HepG2 (cell line): ENCODE results near the gene NPB. TPM values are rescaled to one million over a fixed set of nuclear protein-coding genes. Genes with fewer than 3 reads are reported as not detected.

Source experiments
- ATAC-seq: fragments of 200-7000 bp; cut with Tn5 transposase; 3 replicates; pipeline ENCODE4 v1.9.1; 2020; ENCODE audit warnings: mild to moderate bottlenecking, moderate library complexity
- Bru-seq: library from RNA; stranded (reverse); fragments of 400-500 nt; gene quantifications from one replicate; lab custom pipeline; 2021; lab: Mats Ljungman, UMichigan
- BruChase-seq, 2 experiments: library from RNA; stranded (reverse); fragments of 400-500 nt; gene quantifications; one replicate each; lab custom pipeline; 2021; lab: Mats Ljungman, UMichigan
- BruUV-seq: library from RNA; stranded (reverse); fragments of 400-500 nt; replicated peaks from 2 replicates; lab custom pipeline; 2021; lab: Mats Ljungman, UMichigan
- CTCF ChIA-PET: fragments of 300-600 bp; formaldehyde crosslinking; extraction: SDS; loops from one replicate; lab custom pipeline; 2021; ENCODE audit warnings: low total read pairs, inconsistent platforms, low intra/inter-chr PET ratio; lab: Yijun Ruan, JAX
- POLR2A ChIA-PET: fragments of 350-600 bp; sonication (Branson Sonifier 250); formaldehyde crosslinking; loops from one replicate; lab custom pipeline; 2020; ENCODE audit warnings: antibody characterized with exemption, inconsistent platforms; lab: Yijun Ruan, JAX
- DNase-seq: peaks from one replicate; pipeline ENCODE4 v3.0.0-alpha.2; 2015; ENCODE audit warnings: low spot score
- FAIRE-seq: peaks from 3 replicates; lab custom pipeline; 2011; peaks lifted over from hg19 to GRCh38; lab: Jason Lieb, UNC
- H2AFZ ChIP-seq: one replicate; pipeline ENCODE4 v1.6.1; 2011; ENCODE audit warnings: low read length, inconsistent platforms
- H3K27ac ChIP-seq: fragments of 300-600 bp; 3 replicates; pipeline ENCODE4 v1.8.0; 2011; ENCODE audit warnings: mixed run types, mild to moderate bottlenecking, mixed read lengths, low read length, inconsistent platforms; ENCODE audit not compliant: insufficient read depth; ENCODE audit errors: extremely low read length
- H3K27me3 ChIP-seq, 2 experiments: fragments of 200-600 bp in 1 of 2; 2 replicates in 1 of 2; 3 replicates in 1 of 2; pipeline versions ENCODE4 v1.6.0 to v1.8.0; 2011; ENCODE audit warnings: low read length in 2 of 2, mild to moderate bottlenecking in 2 of 2, moderate library complexity in 2 of 2, inconsistent platforms in 1 of 2; ENCODE audit not compliant: insufficient read depth in 2 of 2, control insufficient read depth in 1 of 2
- H3K36me3 ChIP-seq, 2 experiments: fragments of 200-600 bp in 1 of 2; replicated peaks in 1 of 2; 2 replicates in 1 of 2; 3 replicates in 1 of 2; pipeline versions ENCODE4 v1.5.1 to v1.8.0; 2011; ENCODE audit warnings: low read length in 2 of 2, inconsistent platforms in 1 of 2; ENCODE audit not compliant: insufficient read depth in 2 of 2, control insufficient read depth in 1 of 2
- H3K4me1 ChIP-seq: 2 replicates; pipeline ENCODE4 v1.5.1; 2012; ENCODE audit warnings: low read length, inconsistent platforms; ENCODE audit not compliant: insufficient read depth
- H3K4me2 ChIP-seq: 2 replicates; pipeline ENCODE4 v1.6.0; 2011; ENCODE audit warnings: low read depth, low read length, inconsistent platforms
- H3K4me3 ChIP-seq, 3 experiments: fragments of 200-600 bp in 1 of 3; sonication (generic), shearing (Covaris generic) in 1 of 3; replicated peaks in 1 of 3; 2 replicates each; pipeline ENCODE4 v1.5.1; 2011 to 2016; ENCODE audit warnings: low read length in 3 of 3, inconsistent platforms in 2 of 3, low read depth in 2 of 3, mild to moderate bottlenecking in 2 of 3, control low read depth in 1 of 3, mixed read lengths in 1 of 3; ENCODE audit not compliant: insufficient read depth in 1 of 3
- H3K79me2 ChIP-seq: one replicate; pipeline ENCODE4 v1.6.1; 2011; ENCODE audit warnings: low read length, inconsistent platforms; ENCODE audit not compliant: insufficient read depth
- H3K9ac ChIP-seq: 2 replicates; pipeline ENCODE4 v1.6.0; 2011; ENCODE audit warnings: mild to moderate bottlenecking, low read depth, low read length, inconsistent platforms; ENCODE audit not compliant: insufficient read depth
- H3K9me3 ChIP-seq: 2 replicates; pipeline ENCODE4 v1.5.1; 2012; ENCODE audit warnings: mild to moderate bottlenecking, low read length
- H4K20me1 ChIP-seq: 2 replicates; pipeline ENCODE4 v1.6.0; 2011; ENCODE audit warnings: inconsistent platforms, mild to moderate bottlenecking, low read length, moderate library complexity; ENCODE audit not compliant: insufficient read depth
- ATF7-NPFF ChIP-seq: sonication (generic); formaldehyde crosslinking; IDR thresholded peaks from 2 replicates; pipeline ENCODE4 v1.8.1; 2023; ENCODE audit warnings: mild to moderate bottlenecking, low read depth, missing genetic modification reagents, moderate library complexity
- EP300 ChIP-seq, 3 experiments: sonication (generic) in 1 of 3; formaldehyde crosslinking in 1 of 3; IDR thresholded peaks; 2 replicates each; pipeline versions ENCODE4 v1.5.1 to v1.6.1; 2011 to 2020; ENCODE audit warnings: low read depth in 2 of 3, low read length in 2 of 3, borderline replicate concordance in 1 of 3, improper control_type of control experiment in 1 of 3, mild to moderate bottlenecking in 1 of 3, missing genetic modification reagents in 1 of 3, moderate library complexity in 1 of 3
- NR2C2 ChIP-seq: sonication (generic); formaldehyde crosslinking; IDR thresholded peaks from 2 replicates; pipeline ENCODE4 v1.4.0; 2020; ENCODE audit warnings: missing genetic modification reagents, mild to moderate bottlenecking, moderate library complexity, borderline replicate concordance
- SYNCRIP ChIP-seq: fragments of 200-400 bp; formaldehyde crosslinking; IDR thresholded peaks from 2 replicates; pipeline ENCODE4 v1.6.1; 2018; ENCODE audit warnings: mild to moderate bottlenecking, low read depth, low read length; ENCODE audit not compliant: insufficient read depth
- TAF15 ChIP-seq: fragments of 200-400 bp; formaldehyde crosslinking; IDR thresholded peaks from one replicate; pipeline ENCODE4 v1.6.1; 2018; ENCODE audit warnings: mild to moderate bottlenecking, low read depth, low read length; ENCODE audit not compliant: poor library complexity, severe bottlenecking
- THAP11 ChIP-seq: IDR thresholded peaks from 2 replicates; pipeline ENCODE4 v1.6.1; 2016; ENCODE audit warnings: missing biosample characterization, missing genetic modification reagents
- ZNF816 ChIP-seq: sonication (generic); formaldehyde crosslinking; IDR thresholded peaks from 2 replicates; pipeline ENCODE4 v1.8.0; 2022; ENCODE audit warnings: missing genetic modification reagents, mild to moderate bottlenecking, borderline replicate concordance
- ZSCAN12 ChIP-seq: sonication (generic); formaldehyde crosslinking; IDR thresholded peaks from 2 replicates; pipeline ENCODE4 v1.9.0; 2021; ENCODE audit warnings: mild to moderate bottlenecking, missing genetic modification reagents
- WGBS: methylation state at CpG from one replicate; pipeline ENCODE4 v1.1.6; 2017; ENCODE audit warnings: low lambda C conversion rate; 5-methylcytosine and 5-hydroxymethylcytosine counted together
- in situ Hi-C: cut with HindIII; loops from 2 replicates; pipeline ENCODE4 v1.10.0; 2017; ENCODE audit warnings: low pct_unique_long_range_greater_than_20kb; ENCODE audit not compliant: extremely low pct_ligation_motif_present
- intact Hi-C: fragments of 100-400 bp; cut with micrococcal nuclease; formaldehyde crosslinking; loops from one replicate; pipeline ENCODE4 v1.10.0; 2022; ENCODE audit not compliant: unreplicated experiment
- long read RNA-seq, 2 experiments: library from RNA in 1 of 2; library from polyadenylated mRNA in 1 of 2; stranded (forward) in 1 of 2; unstranded in 1 of 2; transcript quantifications; one replicate each; pipeline ENCODE4 v2.0.0, GENCODE V29; 2019 to 2022
- polyA minus RNA-seq, 3 experiments: library from RNA; depleted of rRNA, polyadenylated mRNA; stranded (reverse); fragments of >200 nt; gene quantifications; 2 replicates each; pipeline ENCODE4 v1.2.3, GENCODE V29; 2011; ENCODE audit warnings: low replicate concordance in 1 of 3
- polyA plus RNA-seq, 8 experiments: library from polyadenylated mRNA; depleted of rRNA in 3 of 8; stranded (reverse) in 7 of 8; unstranded in 1 of 8; fragments of >200 nt; fragmentation: Illumina TruSeq in 4 of 8; extraction: Trizol in 4 of 8; gene quantifications; 2 replicates each; pipeline versions ENCODE4 v1.2.1 to v1.2.3, GENCODE V29; 2011 to 2016; ENCODE audit warnings: low read depth in 4 of 8, missing spikeins in 1 of 8, mixed read lengths in 1 of 8; ENCODE audit not compliant: insufficient read depth in 1 of 8
- total RNA-seq, 5 experiments: library from RNA; depleted of rRNA; stranded (reverse); fragments of >200 nt; fragmentation: Illumina TruSeq; extraction: Trizol; gene quantifications; 2 replicates each; pipeline ENCODE4 v1.2.3, GENCODE V29; 2016; ENCODE audit warnings: low read depth in 1 of 5
- TF ChIP-seq, protein P1 (sequence below): sonication (generic); formaldehyde crosslinking; IDR thresholded peaks from 2 replicates; pipeline ENCODE4 v1.4.0; 2020; ENCODE audit warnings: mild to moderate bottlenecking, missing genetic modification reagents
- TF ChIP-seq, protein P2 (sequence below): sonication (generic); formaldehyde crosslinking; IDR thresholded peaks from 2 replicates; pipeline ENCODE4 v1.9.0; 2022; ENCODE audit warnings: low read depth, missing genetic modification reagents

NPB gene
- total RNA-seq (2016; rRNA removed; fragmentation: Illumina TruSeq; extraction: Trizol) (0.56 and 0.93 TPM in 2 replicates), polyA plus RNA-seq (2011; rRNA removed) (0.11 and 0.22 TPM in 2 replicates), polyA minus RNA-seq (2011; rRNA and poly(A)+ RNA removed; ENCODE audit: low replicate concordance) (0.80 and 1.6 TPM in 2 replicates), Bru-seq, nascent RNA (percentile 26 among the genes with signal in this experiment), BruChase-seq, experiment 1, labeled RNA remaining after a 6-hour chase (percentile 26 among the genes with signal in this experiment), BruChase-seq, experiment 2, labeled RNA remaining after a 2-hour chase (percentile 24 among the genes with signal in this experiment)
- 0.97 and 1.1 TPM in 2 replicates for total RNA-seq (2016; cell fraction: cytosol; rRNA removed; fragmentation: Illumina TruSeq; extraction: Trizol; ENCODE audit: low read depth)
- total RNA-seq (2016; cell fraction: insoluble cytoplasmic fraction; rRNA removed; fragmentation: Illumina TruSeq; extraction: Trizol): 0.34 and 0.69 TPM in 2 replicates
- total RNA-seq (2016; cell fraction: membrane; rRNA removed; fragmentation: Illumina TruSeq; extraction: Trizol): 0.59 and 0.69 TPM in 2 replicates
- 0.31 and 0.44 TPM in 2 replicates for total RNA-seq (2016; cell fraction: nucleus; rRNA removed; fragmentation: Illumina TruSeq; extraction: Trizol)
- 0.59 and 0.70 TPM in 2 replicates for polyA plus RNA-seq (2011; cell fraction: cytosol; rRNA removed)
- polyA plus RNA-seq (2011; cell fraction: nucleus; rRNA removed): 0.52 and 0.66 TPM in 2 replicates
- polyA plus RNA-seq (2012): 1.6 TPM in 1 of 2 replicates, not detected in the other
- polyA plus RNA-seq (2016; cell fraction: cytosol; fragmentation: Illumina TruSeq; extraction: Trizol; ENCODE audit: low read depth): 1.2 and 1.7 TPM in 2 replicates
- 0.17 and 0.43 TPM in 2 replicates for polyA plus RNA-seq (2016; cell fraction: insoluble cytoplasmic fraction; fragmentation: Illumina TruSeq; extraction: Trizol; ENCODE audit: low read depth)
- polyA plus RNA-seq (2016; cell fraction: membrane; fragmentation: Illumina TruSeq; extraction: Trizol; ENCODE audit: low read depth): 0.80 and 0.88 TPM in 2 replicates
- polyA plus RNA-seq (2016; cell fraction: nucleus; fragmentation: Illumina TruSeq; extraction: Trizol; ENCODE audit: insufficient read depth, low read depth): 1.3 TPM in 1 of 2 replicates, not detected in the other
- polyA minus RNA-seq (2011; cell fraction: cytosol; rRNA and poly(A)+ RNA removed): 0.53 TPM in 1 of 2 replicates, not detected in the other
- polyA minus RNA-seq (2011; cell fraction: nucleus; rRNA and poly(A)+ RNA removed): 0.26 and 0.75 TPM in 2 replicates
- long read RNA-seq, experiment 1, partial matches to known transcripts: 0 of 1 reads
- long read RNA-seq, experiment 1, other reads (novel, unspliced or antisense): 0 of 1 reads
- long read RNA-seq, experiment 2, partial matches to known transcripts: 0 of 5 reads
- long read RNA-seq, experiment 2, other reads (novel, unspliced or antisense): 0 of 5 reads

DNA sequence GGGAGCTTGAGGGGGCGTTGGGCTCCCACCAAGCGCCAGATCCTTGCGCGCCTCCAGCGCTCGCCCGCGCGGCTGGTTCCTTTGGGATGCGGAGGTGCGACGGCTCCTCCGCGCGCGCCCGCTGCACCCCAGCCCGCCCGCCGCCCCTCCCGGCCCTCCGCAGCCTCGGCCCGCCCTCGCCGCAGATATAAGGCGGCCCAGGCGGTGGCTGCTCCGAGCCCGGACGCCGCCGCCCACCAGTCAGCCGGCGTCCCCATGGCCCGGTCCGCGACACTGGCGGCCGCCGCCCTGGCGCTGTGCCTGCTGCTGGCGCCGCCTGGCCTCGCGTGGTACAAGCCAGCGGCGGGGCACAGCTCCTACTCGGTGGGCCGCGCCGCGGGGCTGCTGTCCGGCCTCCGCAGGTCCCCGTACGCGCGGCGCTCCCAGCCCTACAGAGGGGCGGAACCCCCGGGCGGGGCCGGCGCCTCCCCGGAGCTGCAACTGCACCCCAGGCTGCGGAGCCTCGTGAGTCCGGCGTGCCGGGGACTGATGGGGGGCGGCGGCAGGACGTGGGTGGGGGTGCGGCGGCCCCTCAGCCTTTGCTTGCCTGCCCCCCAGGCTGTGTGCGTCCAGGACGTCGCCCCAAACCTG is at the start of gene NPB:
NPB (plus strand) TSS at position 216 of the 630 bp plus-strand sequence; CDS start at position 256, 40 bp downstream.
- peak within 1 kb of the TSS; percentile 17 to 65 (median 35); a peak in 4 of 6 replicates for H3K4me3 ChIP-seq
- H4K20me1 ChIP-seq: peaks cover 5% of the 10 kb centered on the region; the same call in 1 of the 2 replicates
- no peaks in the 10 kb centered on the region for H3K27me3 ChIP-seq
- ATAC-seq (peak; percentile 22), FAIRE-seq (no peak), DNase-seq (no peak)
- no peaks in the 10 kb centered on the region for H3K9me3 ChIP-seq
- H3K4me1 ChIP-seq: peaks cover 16% of the 10 kb centered on the region
- no TSS peak for BruUV-seq
- peak within 1 kb of the TSS; percentile 38 for H3K9ac ChIP-seq
- CTCF ChIA-PET: no interaction called here
- H3K4me2 ChIP-seq: peak within 1 kb of the TSS; percentile 68
- H3K27ac ChIP-seq: peak within 1 kb of the TSS; percentile 28
- POLR2A ChIA-PET: interaction anchor here (1.0 to 2.9 kb wide), 7 partner anchors 8 to 120 kb away, joined by 3 to 16 read pairs (median 8); partner anchors contain the start of genes ALYREF, ANAPC11, CENPX and LRRC45
- no peaks in the 10 kb centered on the region for H3K79me2 ChIP-seq
- peaks cover 36 to 62% of the 10 kb centered on the region in 2 experiments for H3K36me3 ChIP-seq
- 36% methylated on average over 32 of the region's 79 CpGs for WGBS
- in situ Hi-C loops: no loop called here
- H2AFZ ChIP-seq: no peak within 1 kb of the TSS
- intact Hi-C loops: no loop called here
- TF ChIP-seq, protein P1, sequence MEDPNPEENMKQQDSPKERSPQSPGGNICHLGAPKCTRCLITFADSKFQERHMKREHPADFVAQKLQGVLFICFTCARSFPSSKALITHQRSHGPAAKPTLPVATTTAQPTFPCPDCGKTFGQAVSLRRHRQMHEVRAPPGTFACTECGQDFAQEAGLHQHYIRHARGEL (CRISPR knock-in tag): no peak
- TF ChIP-seq ZSCAN12 (CRISPR knock-in tag): 0 out of 2 replicates have a peak, but pooled peaks have one; percentile 9
- TF ChIP-seq ZNF816 (CRISPR knock-in tag): no peak
- 0 out of 2 replicates have a peak, but pooled peaks have one; percentile 15 for TF ChIP-seq NR2C2 (CRISPR knock-in tag)
- peak; percentile 28 for TF ChIP-seq TAF15
- TF ChIP-seq SYNCRIP: no peak
- peak; percentile 37; the same call in 1 of the 2 replicates for TF ChIP-seq THAP11 (CRISPR knock-in tag)
- TF ChIP-seq, protein P2, sequence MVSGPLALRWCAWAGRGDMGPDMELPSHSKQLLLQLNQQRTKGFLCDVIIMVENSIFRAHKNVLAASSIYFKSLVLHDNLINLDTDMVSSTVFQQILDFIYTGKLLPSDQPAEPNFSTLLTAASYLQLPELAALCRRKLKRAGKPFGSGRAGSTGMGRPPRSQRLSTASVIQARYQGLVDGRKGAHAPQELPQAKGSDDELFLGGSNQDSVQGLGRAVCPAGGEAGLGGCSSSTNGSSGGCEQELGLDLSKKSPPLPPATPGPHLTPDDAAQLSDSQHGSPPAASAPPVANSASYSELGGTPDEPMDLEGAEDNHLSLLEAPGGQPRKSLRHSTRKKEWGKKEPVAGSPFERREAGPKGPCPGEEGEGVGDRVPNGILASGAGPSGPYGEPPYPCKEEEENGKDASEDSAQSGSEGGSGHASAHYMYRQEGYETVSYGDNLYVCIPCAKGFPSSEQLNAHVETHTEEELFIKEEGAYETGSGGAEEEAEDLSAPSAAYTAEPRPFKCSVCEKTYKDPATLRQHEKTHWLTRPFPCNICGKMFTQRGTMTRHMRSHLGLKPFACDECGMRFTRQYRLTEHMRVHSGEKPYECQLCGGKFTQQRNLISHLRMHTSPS (CRISPR knock-in tag): peak; percentile 40; the same call in 1 of the 2 replicates
- TF ChIP-seq ATF7-NPFF (CRISPR knock-in tag): peak; percentile 86; the same call in 1 of the 2 replicates
- no peak for TF ChIP-seq EP300 (IDR thresholded peaks at IDR 0.05; ENCODE audit: low read depth in 2 of 2, low read length in 2 of 2)
- TF ChIP-seq EP300 (CRISPR knock-in tag; IDR thresholded peaks at IDR 0.05; ENCODE audit: borderline replicate concordance): no peak
